GM21390 (cell line): Measurements from ENCODE around the gene LIMCH1.
"Not testable (repeated sequence)": the region's sequence is repeated elsewhere in the genome, so short reads cannot be mapped to it uniquely, and the experiment has no call there.

Experiments used
- ATAC-seq: cut with Tn5 transposase; IDR thresholded peaks from one replicate; pipeline ENCODE4 v1.9.1; 2021; ENCODE audit not compliant: unreplicated experiment

Gene LIMCH1

DNA sequence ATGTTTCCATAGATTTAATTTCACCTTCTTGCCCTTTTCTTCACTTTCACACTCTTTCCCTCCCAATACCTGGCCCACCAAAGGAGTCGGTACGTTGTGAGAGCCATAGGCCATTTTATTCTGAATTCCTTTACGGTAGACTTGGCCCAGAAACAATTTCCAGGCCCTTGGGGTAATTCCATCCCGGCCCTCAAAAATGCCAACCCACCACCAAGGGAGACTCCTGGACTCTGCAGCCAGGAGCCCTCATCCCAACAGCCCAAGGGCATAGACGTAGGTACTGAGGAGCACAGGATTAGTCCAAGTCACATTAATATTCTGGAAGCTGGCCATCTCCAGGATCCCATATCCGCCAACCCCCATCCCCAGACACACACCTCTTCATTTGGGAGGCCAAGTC lies 102.9 kb downstream of the LIMCH1 start:
- no peak for ATAC-seq

DNA sequence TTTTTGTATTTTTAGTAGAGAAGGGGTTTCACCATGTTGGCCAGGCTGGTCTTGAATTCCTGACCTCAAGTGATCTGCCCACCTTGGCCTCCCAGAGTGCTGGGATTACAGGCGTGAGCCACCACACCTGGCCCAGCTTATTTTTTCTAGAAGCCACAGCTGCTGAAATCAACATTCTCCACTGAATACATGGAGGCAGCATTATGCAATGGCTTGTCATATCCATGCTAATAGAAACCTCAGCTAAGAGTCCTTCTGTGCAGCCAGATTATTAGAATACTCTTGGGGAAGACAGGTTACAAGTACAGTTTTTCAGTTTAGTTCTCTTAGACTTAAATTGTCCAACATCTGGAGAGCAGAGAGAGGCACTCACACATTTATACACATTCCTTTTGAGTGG lies 104.8 kb downstream of the LIMCH1 start:
- not testable (repeated sequence) for ATAC-seq

DNA sequence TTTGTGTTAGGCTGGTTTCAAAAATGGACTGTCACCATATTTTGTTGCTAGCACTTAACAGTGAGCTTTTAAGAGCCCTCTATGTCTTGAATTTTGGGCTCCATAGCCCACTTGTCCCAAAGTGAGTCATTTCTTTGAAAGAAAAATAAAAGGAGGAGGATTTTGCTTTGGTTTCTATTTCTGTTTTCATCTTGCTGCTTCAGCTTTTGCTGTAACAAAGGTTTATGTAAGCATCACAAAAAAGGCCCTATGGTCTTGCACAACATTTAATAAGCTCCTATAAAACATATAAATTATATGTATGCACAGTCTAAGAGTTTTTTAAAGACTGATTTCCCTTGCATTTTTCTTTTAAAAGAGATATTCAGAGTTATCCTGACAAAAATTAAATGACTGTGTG lies 105.4 kb downstream of the LIMCH1 start:
- no peak for ATAC-seq

- no peak for ATAC-seq
These were observed 106.4 kb downstream of the LIMCH1 start for GRCh38 chr4:41644288-41644914.

DNA sequence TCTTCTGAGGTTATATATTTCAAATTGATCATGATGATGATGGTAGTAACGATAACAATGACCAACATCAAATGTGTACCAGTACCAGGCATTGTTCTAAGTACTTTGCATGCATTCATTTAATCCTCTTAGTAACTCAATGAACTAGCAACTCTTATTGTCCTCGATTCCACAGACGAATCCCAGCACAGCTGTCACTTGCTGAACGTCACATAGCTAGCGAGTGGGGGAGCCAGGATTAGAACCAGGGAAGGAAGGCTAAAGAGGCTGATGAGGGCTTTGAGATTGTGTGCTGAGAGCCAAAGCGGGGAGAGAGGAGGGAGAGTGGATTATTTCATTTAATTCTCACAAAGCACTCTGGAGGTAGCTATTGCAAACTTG lies 106.9 kb downstream of the LIMCH1 start:
- ATAC-seq, result no peak

- no peak for ATAC-seq
These were observed 107.9 kb downstream of the LIMCH1 start for GRCh38 chr4:41645728-41646390.

DNA sequence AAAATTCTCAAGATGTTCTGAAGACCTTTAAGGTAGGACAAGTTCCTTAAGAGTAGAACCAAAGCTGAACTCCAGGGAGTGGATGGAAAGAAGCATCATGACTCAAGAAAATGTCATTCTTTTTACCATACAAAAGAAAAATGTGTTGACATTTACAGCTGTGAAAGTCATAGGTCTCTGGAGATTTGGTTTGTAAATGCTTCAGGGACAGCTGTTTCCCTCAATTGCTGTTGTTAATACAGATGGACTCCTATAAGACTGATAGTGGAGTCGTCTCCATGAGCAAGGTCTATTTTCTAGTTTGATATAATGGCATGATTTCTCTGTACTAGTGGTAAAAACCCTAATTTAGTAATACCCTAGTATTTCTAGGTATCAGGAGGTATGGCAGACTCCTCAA lies 108.9 kb downstream of the LIMCH1 start:
- no peak for ATAC-seq

- ATAC-seq, result no peak
These were observed 109.4 kb downstream of the LIMCH1 start for GRCh38 chr4:41647383-41647782.

DNA sequence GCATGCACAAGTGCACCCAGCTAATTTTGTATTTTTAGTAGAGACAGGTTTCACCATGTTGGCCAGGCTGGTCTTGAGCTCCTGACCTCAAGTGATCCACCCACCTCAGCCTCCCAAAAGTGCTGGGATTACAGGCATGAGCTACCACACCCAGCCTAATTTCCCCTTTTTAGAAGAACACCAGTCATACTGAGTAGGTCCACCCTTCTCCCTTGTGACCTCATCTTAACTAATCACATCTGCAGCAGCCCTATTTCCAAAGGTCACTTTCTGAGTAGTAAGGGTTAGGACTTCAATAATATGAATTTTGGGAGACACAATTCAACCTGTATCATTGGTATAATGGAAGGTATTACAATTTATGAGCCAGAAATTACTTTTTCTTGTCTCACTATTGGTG lies 113.2 kb downstream of the LIMCH1 start:
- not testable (repeated sequence) for ATAC-seq

GRCh38 chr4:41652971-41653370 lies 115.0 kb downstream of the LIMCH1 start:
- no peak for ATAC-seq

DNA sequence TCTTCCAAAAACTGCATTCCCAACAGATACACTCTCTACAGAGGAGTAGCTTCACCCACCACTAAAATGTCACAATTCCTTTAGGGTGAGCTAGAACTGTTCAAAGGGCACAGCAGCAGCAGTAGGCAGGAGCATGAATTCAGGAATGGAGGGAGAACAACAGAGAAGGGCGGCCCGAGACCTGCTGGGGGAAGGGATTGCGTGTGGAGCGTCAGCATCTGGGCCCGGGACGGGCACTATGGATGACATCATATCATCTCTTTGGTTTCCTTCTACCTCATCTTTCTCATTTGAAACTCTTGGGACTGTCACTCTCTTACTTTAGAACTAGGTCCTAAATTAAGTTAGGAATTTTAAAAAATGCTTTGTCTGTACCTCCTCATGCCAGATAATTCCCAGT lies 115.6 kb downstream of the LIMCH1 start:
- no peak for ATAC-seq

DNA sequence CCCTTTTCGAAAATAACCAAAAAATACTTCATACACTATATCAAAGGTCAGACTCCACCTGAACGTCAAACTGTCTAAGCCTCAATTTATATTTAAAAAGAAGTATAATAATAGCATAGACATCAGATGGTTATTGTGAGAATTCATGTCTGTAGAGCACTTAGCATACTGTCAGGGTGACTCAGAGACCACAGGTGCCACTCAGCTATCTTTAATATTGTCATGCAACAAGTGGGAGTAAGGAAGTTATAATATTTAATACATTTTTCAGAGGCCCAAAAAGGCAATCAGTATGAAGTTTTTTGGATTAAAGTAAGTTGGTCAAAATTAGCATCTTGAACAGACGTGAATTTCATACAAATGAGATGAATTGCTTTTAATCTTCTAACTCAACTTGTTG lies 117.2 kb downstream of the LIMCH1 start:
- no peak for ATAC-seq

- no peak for ATAC-seq
These were observed 118.1 kb downstream of the LIMCH1 start for GRCh38 chr4:41656106-41656505.

DNA sequence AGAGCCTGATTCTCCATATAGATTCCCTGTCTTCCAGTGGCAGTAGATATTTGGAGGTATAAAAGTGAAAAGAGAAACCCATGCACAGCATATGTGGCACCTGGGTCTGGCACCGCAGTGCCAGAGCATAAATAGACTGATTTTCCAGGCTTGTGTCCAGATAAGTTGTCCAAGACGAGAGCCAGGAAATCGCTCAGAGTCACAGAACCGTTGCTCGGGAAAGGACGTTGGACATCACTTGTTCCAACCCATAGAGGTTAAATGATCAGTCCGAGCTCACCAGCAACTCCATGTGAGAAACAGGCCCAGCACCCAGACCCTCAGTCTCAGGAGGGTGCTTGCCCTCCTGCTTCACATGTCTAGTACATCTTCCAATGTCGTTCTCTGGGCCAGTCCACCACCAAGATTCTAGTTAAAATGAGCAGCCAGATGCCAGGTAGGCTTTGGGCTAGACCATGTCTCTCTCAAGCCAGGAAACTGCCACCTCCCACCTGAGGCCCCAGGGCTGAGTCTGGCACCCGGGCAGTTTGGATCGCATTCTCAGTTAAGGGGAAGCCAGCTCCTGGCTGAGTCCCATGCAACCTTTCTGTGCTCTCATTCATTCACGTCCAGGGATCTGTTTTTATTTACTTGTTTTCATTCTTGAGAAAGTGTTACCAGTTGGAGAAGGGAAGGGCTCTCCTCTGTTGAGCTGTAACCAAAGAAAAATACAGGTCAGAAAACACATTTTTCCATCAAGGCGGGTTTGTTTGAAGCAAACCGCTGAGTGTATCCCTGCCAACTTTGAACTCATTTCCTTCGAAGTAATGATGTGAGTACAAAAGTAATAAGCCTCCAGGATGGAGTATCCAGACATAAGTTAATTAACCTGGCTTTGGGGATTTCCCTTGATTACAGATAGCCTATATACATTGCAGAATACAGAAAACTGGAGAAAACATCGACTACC lies 118.9 kb downstream of the LIMCH1 start:
- ATAC-seq, result no peak

DNA sequence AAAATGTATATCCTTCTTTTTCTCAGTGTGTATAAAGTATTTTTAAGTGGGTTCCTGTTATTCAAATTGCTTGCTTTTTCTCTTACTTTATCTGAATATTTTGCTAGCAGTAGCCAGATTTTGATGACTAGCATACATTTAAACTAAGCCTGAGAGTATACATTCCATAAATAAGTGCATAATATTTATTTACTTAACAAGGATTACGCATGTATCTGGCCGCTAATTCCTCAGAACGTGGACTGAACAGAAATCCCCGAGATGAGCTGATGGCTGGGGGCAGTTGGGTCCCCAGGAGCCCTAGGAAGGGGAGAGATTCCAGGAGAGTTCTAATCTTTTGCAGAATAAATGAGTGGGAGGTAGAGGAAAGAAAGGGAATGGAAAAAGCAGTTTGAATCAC lies 119.6 kb downstream of the LIMCH1 start:
- ATAC-seq, result no peak

GRCh38 chr4:41658163-41658562 lies 120.2 kb downstream of the LIMCH1 start:
- no peak for ATAC-seq

DNA sequence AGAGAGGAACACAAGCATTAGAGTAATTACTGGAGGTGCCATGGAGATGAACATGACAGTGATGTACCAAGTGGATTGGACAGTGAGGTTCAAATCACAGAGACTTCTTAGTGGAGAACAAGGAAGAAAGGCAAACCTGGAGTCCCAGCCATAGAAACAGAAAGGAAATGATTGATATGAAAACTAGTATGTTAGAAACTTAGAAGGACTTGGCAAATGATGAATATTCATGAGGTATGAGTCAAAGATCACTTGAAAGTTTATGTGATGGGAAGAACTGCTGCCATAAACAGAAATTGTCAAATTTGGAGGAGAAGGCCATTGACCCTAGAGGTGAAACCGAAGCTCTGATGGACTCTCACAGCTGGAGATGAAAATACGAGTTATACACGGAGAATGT lies 122.4 kb downstream of the LIMCH1 start:
- no peak for ATAC-seq

- ATAC-seq, result no peak
These were observed 123.6 kb downstream of the LIMCH1 start for GRCh38 chr4:41661442-41662076.

DNA sequence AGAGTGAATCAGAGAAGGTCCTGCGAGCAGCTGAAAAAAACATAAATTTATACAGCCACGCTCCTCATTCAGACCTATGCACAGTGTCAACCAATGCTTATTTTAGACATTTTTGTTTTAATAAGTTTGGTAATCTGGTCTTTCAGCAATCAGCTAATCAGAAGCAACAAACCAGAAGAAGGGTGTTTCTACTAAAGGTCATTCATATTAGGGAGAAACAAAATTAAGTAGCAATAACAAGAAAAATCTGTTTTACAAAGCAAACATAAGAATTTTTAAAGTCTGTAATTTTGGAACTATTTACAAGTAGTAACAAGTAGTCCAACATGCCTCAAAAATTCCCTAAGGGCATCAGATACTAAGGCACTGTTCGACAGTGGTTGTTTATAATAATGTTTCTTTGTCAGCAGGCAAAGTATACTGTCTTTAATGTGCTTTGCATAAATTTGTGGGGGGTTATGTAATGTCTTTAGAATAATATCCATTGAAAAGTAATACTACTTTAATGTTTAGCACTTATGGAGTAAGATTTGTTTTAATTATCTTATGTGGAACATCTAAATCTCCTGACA lies 127.8 kb downstream of the LIMCH1 start:
- no peak for ATAC-seq

GRCh38 chr4:41668024-41668423 lies 130.1 kb downstream of the LIMCH1 start:
- no peak for ATAC-seq

DNA sequence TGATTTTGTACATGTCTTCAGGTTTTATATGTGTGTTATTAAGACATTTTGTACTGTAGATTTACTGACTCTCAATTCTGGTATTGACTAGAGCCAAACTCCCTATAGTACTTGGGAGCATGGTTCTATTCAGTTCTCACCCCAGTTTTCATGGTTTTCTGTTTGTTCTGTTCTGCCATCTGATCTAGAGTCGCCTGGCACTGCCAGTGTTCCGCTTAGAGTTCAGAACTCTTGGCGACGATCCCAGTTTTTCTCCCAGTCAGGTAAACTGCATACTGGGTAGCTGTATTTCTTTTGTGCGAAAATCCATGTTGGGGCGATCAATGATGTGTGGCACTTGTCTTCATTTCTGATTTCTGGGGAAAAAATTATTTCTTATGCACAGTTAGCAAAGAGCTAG lies 132.6 kb downstream of the LIMCH1 start:
- no peak for ATAC-seq
